GM21723 (cell line): Measurements from ENCODE around the gene PAXIP1.

ENCODE experiments used
- ATAC-seq: cut with Tn5 transposase; IDR thresholded peaks from one replicate; pipeline ENCODE4 v1.9.1; 2021; ENCODE audit warnings: mild to moderate bottlenecking, moderate library complexity; ENCODE audit not compliant: unreplicated experiment

PAXIP1 gene

DNA sequence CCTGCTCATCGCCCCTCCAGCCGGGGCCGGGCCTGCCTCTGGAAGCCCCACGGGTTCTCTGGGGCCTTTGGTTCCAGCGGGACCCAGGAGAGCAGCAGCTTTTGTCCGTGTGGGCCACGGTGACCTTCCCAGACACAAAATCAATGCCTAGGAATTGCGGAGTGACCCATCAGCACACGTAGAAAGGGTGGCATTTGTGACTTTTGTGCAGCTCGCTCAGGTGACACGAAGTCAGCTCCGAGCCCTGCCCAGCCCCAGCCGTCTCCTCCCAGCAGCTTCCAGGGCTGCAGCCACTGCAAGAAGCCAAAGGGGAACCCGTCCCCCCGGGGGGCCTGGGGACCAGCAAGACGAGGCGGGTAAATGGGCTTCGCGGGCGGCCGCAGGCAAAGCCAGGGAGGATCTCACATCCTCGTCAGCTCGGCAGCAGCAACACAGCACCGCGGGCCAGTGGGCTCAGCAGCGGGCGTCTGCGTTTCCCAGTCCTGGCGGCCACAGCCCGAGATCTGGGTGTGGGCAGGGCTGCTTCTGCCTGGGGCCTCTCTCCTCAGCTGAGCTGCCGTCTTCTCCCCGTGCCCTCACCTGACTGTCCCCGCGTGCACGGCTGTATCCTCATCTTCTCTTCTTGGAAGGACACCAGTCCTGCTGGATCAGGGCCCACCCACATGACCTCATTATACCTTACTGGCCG, 88.5 kb downstream of the PAXIP1 start:
- no peak for ATAC-seq

DNA sequence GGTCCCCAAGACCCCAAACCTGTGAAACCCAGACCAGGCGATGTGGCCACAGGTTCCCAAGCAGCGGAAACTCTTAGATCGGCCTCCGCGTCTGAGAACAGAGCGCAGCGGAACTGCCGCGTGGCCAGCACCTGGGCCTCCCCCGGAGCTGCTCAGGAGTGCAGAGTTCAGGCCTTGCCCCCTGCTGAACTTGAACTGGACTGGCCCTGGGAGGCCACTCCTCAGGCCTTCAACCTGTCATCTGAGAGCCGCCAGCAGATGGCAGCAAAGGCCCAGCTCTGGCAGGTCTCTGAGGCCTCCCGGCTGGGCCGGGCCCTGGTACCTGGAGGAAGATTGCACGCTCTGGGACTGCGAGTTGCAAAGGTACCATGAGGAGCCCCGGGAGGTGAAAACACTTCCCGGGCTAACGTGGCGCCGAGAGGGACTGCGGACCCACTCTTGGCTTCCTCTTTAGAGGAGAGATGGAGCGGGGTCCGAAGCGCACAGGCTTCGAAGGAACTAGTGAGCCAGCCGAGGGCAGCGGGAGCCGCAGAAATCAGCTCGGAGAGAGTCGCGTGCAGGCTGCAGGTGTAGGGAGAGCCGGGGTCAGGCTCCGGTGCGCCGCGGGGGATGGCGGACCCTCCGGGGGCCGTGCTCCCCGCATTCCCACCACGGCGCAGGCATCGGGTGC, 89.2 kb downstream of the PAXIP1 start:
- ATAC-seq: peak; percentile 98

DNA sequence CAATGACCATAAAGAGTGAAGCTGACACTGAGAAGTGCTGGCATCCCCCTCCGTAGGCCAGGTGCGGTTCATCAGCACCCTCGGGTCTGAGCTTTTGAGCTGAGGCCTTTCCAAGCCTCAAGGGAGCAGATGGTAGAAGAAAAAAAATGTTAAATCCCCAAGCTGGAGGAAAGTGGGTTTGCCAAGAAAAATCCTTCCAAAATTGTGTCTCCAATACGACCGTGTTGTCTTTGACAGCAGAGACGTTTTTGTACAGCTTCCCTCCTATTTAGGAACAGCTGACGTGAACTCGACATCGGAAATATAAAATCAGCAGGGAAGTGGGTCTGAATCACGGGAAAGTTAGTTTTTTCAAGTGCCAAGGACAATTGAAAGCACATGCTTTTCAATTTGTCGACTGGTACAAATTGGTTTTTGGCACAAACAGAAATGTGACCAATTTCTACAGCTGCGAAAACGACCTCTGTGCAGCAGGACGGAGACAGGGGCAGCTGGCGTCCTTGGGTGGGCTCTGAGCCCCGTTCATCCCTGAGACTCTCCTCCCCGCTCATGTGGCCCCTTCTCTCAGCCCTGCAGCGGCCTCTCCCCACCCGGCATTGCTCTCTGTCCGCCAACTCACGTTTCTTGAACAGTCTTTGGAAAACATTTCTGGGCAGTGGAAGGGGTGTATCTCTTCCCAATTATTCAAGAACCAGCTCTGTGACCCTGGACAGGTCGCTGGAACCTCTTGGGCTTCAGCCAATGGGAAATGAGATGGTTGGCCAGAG, 89.9 kb downstream of the PAXIP1 start:
- no peak for ATAC-seq

GRCh38 chr7:154911862-154912455, 91.0 kb downstream of the PAXIP1 start:
- no peak for ATAC-seq

- no peak for ATAC-seq
These were observed 91.5 kb downstream of the PAXIP1 start for GRCh38 chr7:154911411-154911810.

- ATAC-seq: no peak
These were observed 91.9 kb downstream of the PAXIP1 start for GRCh38 chr7:154910977-154911376.

DNA sequence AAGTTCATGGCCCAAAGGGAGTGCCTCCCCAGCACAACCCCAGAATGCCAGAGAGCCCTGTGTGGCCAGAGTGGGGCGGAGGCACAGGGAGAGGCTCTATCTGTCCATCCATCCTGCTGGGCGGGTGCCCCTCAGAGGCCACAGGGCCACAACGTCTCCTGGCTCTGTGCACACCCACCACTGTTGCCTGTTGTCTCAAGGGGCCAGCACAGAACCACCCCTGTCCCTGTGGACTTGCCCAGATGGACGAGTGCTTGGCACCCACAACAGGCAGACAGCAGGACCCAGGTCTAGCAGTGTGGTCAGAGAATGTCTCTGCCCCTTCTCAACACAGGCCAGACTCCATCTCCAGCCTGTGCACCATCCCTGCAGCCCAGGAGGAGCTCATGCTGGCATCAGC, 92.8 kb downstream of the PAXIP1 start:
- no peak for ATAC-seq

- ATAC-seq: no peak
These were observed 93.5 kb downstream of the PAXIP1 start for GRCh38 chr7:154909241-154910105.

GRCh38 chr7:154907651-154908620, 95.0 kb downstream of the PAXIP1 start:
- no peak for ATAC-seq

- ATAC-seq: no peak
These were observed 96.1 kb downstream of the PAXIP1 start for GRCh38 chr7:154906736-154907355.

DNA sequence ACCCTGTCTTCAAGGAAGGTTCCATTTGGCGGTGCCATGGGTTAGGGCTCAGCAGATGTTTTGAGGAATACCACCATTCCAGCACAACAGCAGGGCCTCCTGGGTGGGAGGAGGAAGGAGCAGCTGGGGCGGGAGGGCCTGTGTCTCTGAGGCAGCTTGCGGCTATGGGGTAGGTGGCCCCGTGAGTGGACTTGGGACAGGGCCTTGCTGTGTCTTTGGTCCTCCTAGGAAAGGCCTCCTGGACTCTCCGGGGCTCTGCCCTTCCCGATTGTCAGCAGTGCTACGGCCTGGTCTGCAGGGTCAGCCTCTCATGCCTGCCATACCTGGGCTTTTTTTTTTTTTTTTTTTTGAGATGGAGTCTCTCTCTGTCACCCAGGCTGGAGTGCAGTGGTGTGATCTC, 96.7 kb downstream of the PAXIP1 start:
- no peak for ATAC-seq

DNA sequence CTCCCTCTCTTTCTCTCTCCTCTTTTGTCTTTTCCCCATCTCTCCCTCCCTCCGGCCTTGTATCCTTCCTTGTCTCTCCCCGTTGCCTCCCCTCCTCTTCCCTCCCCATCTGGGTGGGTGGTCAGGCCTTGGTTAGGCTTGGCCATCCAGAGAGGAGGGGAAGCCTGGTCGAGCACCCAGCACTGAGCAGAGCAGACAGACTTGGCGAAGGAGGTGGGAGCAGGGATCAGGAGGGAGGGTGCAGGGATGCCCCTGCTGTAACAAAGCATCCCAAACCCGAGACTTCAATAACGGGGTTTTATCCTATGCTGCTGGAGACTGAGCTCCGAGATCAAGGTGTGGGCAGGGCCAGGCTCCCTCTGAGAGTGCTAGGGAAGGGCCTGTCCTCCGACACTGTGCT, 97.3 kb downstream of the PAXIP1 start:
- ATAC-seq: no peak

- ATAC-seq: no peak
These were observed 97.8 kb downstream of the PAXIP1 start for GRCh38 chr7:154905146-154905545.

DNA sequence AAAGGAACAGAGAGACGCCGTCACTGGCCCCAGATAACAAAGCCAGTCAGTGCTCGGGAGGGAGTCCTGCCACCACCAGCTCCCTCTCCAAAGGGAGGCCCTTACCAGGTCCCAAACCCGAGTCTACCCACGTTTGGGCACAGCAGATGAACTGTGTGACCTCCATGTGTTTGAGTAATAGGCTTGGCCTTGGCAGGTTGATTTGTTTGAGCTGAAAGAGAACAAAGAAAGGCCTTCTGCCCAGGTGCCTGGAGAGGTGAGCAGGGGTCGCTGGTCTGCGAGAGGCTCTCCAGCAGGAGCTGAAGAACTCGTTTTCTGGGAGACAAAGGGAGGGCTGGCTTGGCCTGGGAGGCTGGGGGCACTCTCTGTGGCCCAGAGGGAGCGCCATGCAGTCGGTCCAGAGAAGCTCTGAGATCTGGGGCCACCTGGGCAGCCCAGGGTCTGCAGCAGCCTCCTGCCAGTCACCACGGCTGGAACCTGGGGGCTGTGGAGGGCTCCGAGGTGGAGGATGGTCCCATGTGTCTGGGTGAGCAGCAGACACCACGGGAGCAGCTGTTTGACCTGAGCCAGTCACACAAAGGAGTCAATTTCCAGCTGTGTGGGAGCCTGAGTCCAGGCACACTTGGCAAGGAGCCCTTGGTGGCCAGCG, 99.7 kb downstream of the PAXIP1 start:
- ATAC-seq: no peak

DNA sequence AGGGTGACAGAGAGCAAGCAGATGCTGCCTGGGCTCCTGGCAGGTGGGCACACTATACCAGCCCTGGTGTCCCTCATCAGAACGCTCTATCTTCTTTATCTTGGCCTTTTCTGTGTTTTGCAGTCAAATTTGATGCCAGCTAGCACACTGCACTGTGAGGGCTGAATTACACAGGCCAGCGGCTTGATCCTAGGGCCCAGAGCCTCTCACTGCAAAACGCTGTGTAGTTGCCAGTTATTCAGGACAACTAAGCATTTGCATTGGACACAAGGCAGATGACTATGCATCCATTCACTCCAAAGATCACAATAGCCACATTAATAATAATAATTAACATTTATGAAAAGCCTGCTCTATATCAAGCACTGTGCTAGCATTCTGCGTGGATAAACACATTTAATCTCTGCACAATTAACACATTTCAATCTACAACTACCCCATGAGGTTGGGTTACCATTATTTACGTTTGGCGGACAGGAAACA, 100.3 kb downstream of the PAXIP1 start:
- ATAC-seq: no peak

- no peak for ATAC-seq
These were observed 103.1 kb downstream of the PAXIP1 start for GRCh38 chr7:154899862-154900261.

DNA sequence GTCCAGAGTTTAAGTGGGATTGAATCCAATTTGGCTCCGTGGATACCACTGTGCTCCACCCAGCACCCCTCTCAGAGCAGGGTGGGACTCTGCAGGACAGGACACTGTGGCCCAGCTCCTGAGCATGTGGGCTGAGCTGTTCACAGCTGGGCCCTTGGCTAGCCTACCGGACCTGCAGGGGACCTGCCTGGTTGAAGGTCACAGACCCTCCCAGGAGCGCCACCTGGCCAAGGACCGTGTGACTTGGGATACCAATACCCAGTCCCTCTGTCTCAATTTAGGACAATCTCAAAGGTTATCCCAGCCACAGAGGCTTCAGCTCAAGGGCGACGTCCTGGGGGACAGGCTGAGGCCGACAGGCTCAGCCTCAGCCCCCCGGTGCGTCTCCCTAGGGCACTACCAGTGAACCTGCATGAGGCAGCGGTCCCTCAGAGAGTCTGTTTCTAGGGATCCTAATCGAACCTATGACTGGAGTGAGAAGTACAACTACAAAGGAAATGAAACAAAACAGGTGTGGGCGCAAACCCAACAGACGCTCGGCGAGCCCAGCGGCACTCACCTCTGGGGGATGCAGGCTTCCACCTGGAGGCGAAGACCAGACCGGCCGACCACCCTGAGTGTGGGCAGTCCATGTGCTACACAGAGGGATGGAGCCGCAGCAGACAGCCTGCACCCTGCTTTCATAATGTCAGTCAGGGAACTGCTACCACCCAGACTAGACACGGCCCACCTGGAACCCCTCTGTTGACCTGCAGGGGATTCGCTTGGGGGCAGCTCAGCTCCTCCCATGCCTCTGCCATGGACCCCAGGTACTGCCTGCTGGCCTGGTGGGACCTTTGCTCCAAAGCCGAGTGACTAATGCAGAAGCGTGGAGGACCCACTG, 103.7 kb downstream of the PAXIP1 start:
- no peak for ATAC-seq
